ENCODE results near the gene MOSPD2. TPM values are rescaled to one million over a fixed set of nuclear protein-coding genes. Genes with fewer than 3 reads are reported as not detected.

The MOSPD2 gene
- total RNA-seq, 1 donor from 2014 or later, result 18.8 TPM

- Mint-ChIP-seq H3K27ac (ENCODE audit: unreplicated experiment) (no peak overlapping the region), H3K27me3 (ENCODE audit: unreplicated experiment) (no peaks in the 10 kb centered on the region), H3K9me3 (ENCODE audit: unreplicated experiment) (no peaks in the 10 kb centered on the region), H3K4me1 (ENCODE audit: unreplicated experiment) (peaks cover 20% of the 10 kb centered on the region), H3K4me3 (ENCODE audit: unreplicated experiment) (no peak overlapping the region), H3K36me3 (ENCODE audit: unreplicated experiment) (peaks cover 17% of the 10 kb centered on the region)
- DNase-seq (ENCODE audit: extremely low spot score, unreplicated experiment), result no peak
- TF ChIP-seq CTCF (IDR thresholded peaks at IDR 0.05), result no peak
These were observed 42.9 kb downstream of the MOSPD2 start for GRCh38 chrX:14916017-14916674.

GRCh38 chrX:14919407-14919806 lies 46.2 kb downstream of the MOSPD2 start:
- TF ChIP-seq CTCF (IDR thresholded peaks at IDR 0.05), result no peak
- DNase-seq (ENCODE audit: extremely low spot score, unreplicated experiment), result no peak
- Mint-ChIP-seq H3K9me3 (ENCODE audit: unreplicated experiment) (peaks cover 5% of the 10 kb centered on the region), H3K4me3 (ENCODE audit: unreplicated experiment) (no peak overlapping the region), H3K36me3 (ENCODE audit: unreplicated experiment) (peaks cover 11% of the 10 kb centered on the region), H3K4me1 (ENCODE audit: unreplicated experiment) (peaks cover 24% of the 10 kb centered on the region), H3K27ac (ENCODE audit: unreplicated experiment) (peak overlapping the region; percentile 61), H3K27me3 (ENCODE audit: unreplicated experiment) (no peaks in the 10 kb centered on the region)

GRCh38 chrX:14920196-14920595 lies 47.0 kb downstream of the MOSPD2 start:
- Mint-ChIP-seq H3K36me3 (ENCODE audit: unreplicated experiment) (peaks cover 9% of the 10 kb centered on the region), H3K4me1 (ENCODE audit: unreplicated experiment) (peaks cover 24% of the 10 kb centered on the region), H3K4me3 (ENCODE audit: unreplicated experiment) (no peak overlapping the region), H3K27me3 (ENCODE audit: unreplicated experiment) (no peaks in the 10 kb centered on the region), H3K9me3 (ENCODE audit: unreplicated experiment) (peaks cover 5% of the 10 kb centered on the region), H3K27ac (ENCODE audit: unreplicated experiment) (peak overlapping the region; percentile 73)
- no peak for DNase-seq (ENCODE audit: extremely low spot score, unreplicated experiment)
- no peak for TF ChIP-seq CTCF (IDR thresholded peaks at IDR 0.05)

GRCh38 chrX:14922437-14922836 lies 49.2 kb downstream of the MOSPD2 start:
- TF ChIP-seq CTCF (IDR thresholded peaks at IDR 0.05), result no peak
- peaks cover 35% of the 10 kb centered on the region for H3K4me1 Mint-ChIP-seq (ENCODE audit: unreplicated experiment)
- no peak overlapping the region for H3K4me3 Mint-ChIP-seq (ENCODE audit: unreplicated experiment)
- H3K27me3 Mint-ChIP-seq (ENCODE audit: unreplicated experiment), result no peaks in the 10 kb centered on the region
- peaks cover 4% of the 10 kb centered on the region for H3K36me3 Mint-ChIP-seq (ENCODE audit: unreplicated experiment)
- no peak overlapping the region for H3K27ac Mint-ChIP-seq (ENCODE audit: unreplicated experiment)
- DNase-seq (ENCODE audit: extremely low spot score, unreplicated experiment), result no peak
- H3K9me3 Mint-ChIP-seq (ENCODE audit: unreplicated experiment), result peaks cover 5% of the 10 kb centered on the region

GRCh38 chrX:14923761-14924160 lies 50.5 kb downstream of the MOSPD2 start:
- no peak for TF ChIP-seq CTCF (IDR thresholded peaks at IDR 0.05)
- peaks cover 2% of the 10 kb centered on the region for H3K36me3 Mint-ChIP-seq (ENCODE audit: unreplicated experiment)
- H3K4me1 Mint-ChIP-seq (ENCODE audit: unreplicated experiment), result peaks cover 39% of the 10 kb centered on the region
- no peak for DNase-seq (ENCODE audit: extremely low spot score, unreplicated experiment)
- H3K4me3 Mint-ChIP-seq (ENCODE audit: unreplicated experiment), result no peak overlapping the region
- H3K27ac Mint-ChIP-seq (ENCODE audit: unreplicated experiment), result no peak overlapping the region
- H3K27me3 Mint-ChIP-seq (ENCODE audit: unreplicated experiment), result no peaks in the 10 kb centered on the region
- H3K9me3 Mint-ChIP-seq (ENCODE audit: unreplicated experiment), result peaks cover 10% of the 10 kb centered on the region

Measured in osteocyte (in vitro differentiated cells).